Measurements from ENCODE around the gene DENND6A. TPM values are rescaled to one million over a fixed set of nuclear protein-coding genes. Genes with fewer than 3 reads are reported as not detected.
A peak's percentile ranks its signal among the peaks of the same experiment; 100 is the strongest.
"Not testable (repeated sequence)": the region's sequence is repeated elsewhere in the genome, so short reads cannot be mapped to it uniquely, and the experiment has no call there.

Gene DENND6A
- 22.5 TPM for polyA plus RNA-seq (2012; ENCODE audit: insufficient read depth, insufficient read length)

- H3K4me3 ChIP-seq (ENCODE audit: low read length) = peak within 1 kb of the TSS; percentile 89
- peak; percentile 69 for DNase-seq (ENCODE audit: low read depth, low spot score)
Observed at GRCh38 chr3:57692396-57693147, at the start of gene DENND6A. DENND6A (minus strand) TSS chr3:57693077; CDS start chr3:57693018, 59 bp downstream.

DNA sequence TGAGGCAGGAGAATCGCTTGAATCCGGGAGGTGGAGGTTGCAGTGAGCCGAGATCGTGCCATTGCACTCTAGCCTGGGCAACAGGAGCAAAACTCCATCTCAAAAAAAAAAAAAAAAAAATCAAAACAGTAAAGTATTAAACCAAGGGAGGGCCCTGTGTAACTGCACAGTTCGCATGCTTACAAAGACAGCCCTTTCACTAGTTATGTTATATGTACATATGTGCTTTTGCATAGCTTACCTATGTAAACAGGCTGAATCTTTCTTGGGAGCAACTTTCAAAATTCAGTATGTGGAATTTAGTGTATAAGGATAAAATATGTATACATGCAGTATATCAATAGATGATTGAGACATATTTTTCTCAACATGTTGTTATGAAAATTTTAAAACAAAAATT is 47.1 kb upstream of the DENND6A start:
- no peak overlapping the region for H3K4me3 ChIP-seq (ENCODE audit: low read length)
- no peak for DNase-seq (ENCODE audit: low read depth, low spot score)

GRCh38 chr3:57738391-57738790 is 45.5 kb upstream of the DENND6A start:
- H3K4me3 ChIP-seq (ENCODE audit: low read length) = no peak overlapping the region
- DNase-seq (ENCODE audit: low read depth, low spot score) = no peak

DNA sequence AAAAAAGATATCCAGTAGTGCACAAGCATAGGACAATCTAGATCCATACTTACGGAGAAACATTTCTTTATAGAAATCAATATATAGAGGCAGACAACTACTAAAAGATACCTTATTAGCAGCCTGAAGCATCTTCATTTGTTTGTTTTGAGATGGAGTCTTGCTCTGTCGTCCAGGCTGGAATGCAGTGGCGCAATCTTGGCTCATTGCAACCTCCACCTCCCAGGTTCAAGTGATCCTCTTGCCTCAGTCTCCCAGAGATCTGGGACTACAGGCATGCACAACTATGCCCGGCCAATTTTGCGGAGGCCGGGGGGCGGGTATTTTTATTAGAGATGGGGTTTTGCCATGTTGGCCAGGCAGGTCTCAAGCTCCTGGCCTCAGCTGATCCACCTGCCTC is 45.0 kb upstream of the DENND6A start:
- H3K4me3 ChIP-seq (ENCODE audit: low read length) = no peak overlapping the region
- DNase-seq (ENCODE audit: low read depth, low spot score) = no peak

DNA sequence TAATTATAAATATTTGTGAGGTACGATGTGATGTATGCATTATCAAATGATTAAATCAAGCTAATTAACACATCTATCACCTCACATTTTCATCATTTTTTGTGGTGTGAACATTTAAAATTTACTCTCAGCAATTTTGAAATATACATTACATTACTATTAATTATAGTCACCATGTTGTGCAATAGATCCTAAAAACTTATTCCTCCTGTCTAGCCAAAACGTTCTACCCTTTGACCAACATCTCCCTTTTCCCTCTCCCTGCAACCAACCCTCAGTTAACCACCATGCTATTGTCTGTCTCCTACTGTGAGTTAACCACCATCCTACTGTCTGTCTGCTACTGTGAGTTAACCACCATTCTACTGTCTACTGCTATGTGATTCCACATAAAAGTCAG is 42.5 kb upstream of the DENND6A start:
- no peak for DNase-seq (ENCODE audit: low read depth, low spot score)
- no peak overlapping the region for H3K4me3 ChIP-seq (ENCODE audit: low read length)

- DNase-seq (ENCODE audit: low read depth, low spot score) = no peak
- no peak overlapping the region for H3K4me3 ChIP-seq (ENCODE audit: low read length)
Observed at GRCh38 chr3:57733790-57734189, 40.9 kb upstream of the DENND6A start.

GRCh38 chr3:57731311-57731710 is 38.4 kb upstream of the DENND6A start:
- DNase-seq (ENCODE audit: low read depth, low spot score) = no peak
- H3K4me3 ChIP-seq (ENCODE audit: low read length) = no peak overlapping the region

DNA sequence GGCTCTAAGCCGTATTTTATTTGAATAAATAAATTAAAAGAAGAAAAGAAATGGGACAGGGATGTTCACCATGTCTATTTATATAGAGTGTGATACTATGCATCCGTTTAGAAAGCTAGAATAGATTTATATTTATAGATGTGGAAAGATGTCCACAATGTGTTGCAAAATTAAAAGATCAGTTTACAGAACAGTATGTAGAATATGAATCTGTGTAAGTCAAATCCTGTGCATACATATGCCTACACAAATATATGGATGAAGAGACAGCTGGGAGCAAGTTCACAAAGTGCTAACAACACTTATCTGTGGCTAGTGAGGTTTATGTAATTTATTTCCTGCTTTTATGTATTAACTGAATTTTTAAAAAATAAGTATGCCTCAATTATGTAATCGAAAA is 37.8 kb upstream of the DENND6A start:
- H3K4me3 ChIP-seq (ENCODE audit: low read length) = no peak overlapping the region
- DNase-seq (ENCODE audit: low read depth, low spot score) = no peak

- no peak overlapping the region for H3K4me3 ChIP-seq (ENCODE audit: low read length)
- DNase-seq (ENCODE audit: low read depth, low spot score) = no peak
Observed at GRCh38 chr3:57729334-57730045, 36.6 kb upstream of the DENND6A start.

GRCh38 chr3:57727106-57727505 is 34.2 kb upstream of the DENND6A start:
- no peak overlapping the region for H3K4me3 ChIP-seq (ENCODE audit: low read length)
- no peak for DNase-seq (ENCODE audit: low read depth, low spot score)

- no peak for DNase-seq (ENCODE audit: low read depth, low spot score)
Observed at GRCh38 chr3:57726397-57726796, 33.5 kb upstream of the DENND6A start.

DNA sequence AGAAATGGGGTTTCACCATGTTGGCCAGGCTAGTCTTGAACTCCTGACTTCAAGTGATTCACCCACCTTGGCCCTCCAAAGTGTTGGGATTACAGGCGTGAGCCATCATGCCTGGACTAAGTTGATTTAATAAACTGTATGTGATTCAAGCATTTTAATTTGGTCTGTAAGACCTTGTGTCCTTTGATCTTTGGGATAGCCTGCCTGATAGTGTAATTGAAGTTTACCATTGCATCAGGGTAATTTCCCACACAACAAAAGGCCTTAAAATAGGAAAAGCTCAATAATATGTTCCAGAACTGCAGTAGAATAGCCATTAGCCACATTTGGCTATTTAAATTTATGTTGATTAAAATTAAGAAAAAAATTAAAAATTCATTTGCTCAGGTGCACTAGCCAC is 25.2 kb upstream of the DENND6A start:
- DNase-seq (ENCODE audit: low read depth, low spot score) = no peak
- no peak overlapping the region for H3K4me3 ChIP-seq (ENCODE audit: low read length)

More at GRCh38 chr3:57726397-57726796, 33.5 kb upstream of the DENND6A start:
- no peak overlapping the region for H3K4me3 ChIP-seq (ENCODE audit: low read length)

DNA sequence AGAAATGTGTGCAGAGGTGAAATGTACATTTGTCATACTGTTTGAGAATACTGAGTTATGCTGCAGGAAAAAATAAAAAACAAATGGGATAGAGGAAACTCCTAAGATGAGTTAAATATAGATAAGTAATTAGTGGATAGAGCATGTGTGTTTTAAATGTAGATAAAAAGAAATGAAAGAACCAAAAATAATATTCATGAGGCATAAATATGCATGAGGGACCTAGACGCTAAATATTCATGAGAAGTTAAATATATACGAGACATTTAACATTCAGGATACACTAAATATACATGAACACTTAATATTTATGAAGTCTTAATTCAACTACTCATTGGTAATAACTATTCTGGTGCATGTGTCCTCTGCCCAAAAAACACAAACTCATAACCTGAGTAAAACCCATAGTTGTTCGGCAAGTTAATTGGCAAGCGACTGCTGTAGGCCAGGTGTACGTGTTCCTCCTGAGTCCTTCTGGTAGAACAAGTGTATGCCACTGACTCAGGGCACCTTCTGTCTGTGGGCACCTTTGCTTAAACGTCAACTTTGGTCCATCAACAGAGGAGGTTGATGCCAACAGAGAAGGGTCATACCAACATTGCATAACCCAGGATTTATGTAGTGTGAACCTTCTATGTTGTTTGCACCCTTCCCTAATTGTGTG is 24.5 kb upstream of the DENND6A start:
- no peak for DNase-seq (ENCODE audit: low read depth, low spot score)
- H3K4me3 ChIP-seq (ENCODE audit: low read length) = no peak overlapping the region

DNA sequence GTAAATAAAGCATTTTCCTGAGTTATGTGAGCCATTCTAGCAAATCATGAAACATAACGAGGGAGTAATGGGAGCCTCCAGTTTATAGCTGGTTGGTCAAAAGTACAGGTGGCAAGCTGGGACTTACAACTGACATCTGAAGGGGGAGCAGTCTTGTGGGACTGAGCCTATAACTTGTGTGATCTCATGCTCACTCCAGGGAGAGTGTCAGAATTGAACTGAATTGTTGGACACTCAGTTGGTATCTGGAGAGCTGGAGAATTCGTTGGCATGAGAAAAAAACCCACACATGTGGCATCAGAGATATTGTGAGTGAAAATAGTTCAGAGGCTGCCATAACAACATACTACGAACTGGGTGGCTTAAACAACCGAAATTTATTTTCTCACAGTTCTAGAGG is 22.8 kb upstream of the DENND6A start:
- no peak overlapping the region for H3K4me3 ChIP-seq (ENCODE audit: low read length)

DNA sequence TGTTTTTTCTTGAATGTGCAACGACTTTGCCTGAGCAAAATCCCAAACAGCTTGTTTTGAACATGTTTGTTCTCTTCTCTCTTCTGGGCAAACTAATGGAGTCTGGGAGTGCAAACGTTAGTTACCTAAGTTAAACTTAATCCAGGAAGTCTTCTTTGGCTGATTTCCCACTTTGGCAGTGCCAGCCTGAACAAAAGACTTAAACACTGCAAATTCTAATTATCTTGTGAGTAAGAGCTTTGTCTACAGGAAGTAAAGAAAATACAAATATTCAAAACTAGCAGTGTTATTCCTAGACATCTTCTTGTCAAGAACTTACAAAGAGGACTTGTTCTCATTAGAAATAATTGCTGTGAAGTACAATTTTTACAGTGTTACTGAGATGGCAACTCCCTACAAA is 16.7 kb upstream of the DENND6A start:
- DNase-seq (ENCODE audit: low read depth, low spot score) = no peak

More for the DNA sequence above, 22.8 kb upstream of the DENND6A start:
- DNase-seq (ENCODE audit: low read depth, low spot score) = no peak

GRCh38 chr3:57709031-57709430 is 16.2 kb upstream of the DENND6A start:
- DNase-seq (ENCODE audit: low read depth, low spot score) = no peak
- no peak overlapping the region for H3K4me3 ChIP-seq (ENCODE audit: low read length)

More for the DNA sequence above, 16.7 kb upstream of the DENND6A start:
- H3K4me3 ChIP-seq (ENCODE audit: low read length) = no peak overlapping the region

DNA sequence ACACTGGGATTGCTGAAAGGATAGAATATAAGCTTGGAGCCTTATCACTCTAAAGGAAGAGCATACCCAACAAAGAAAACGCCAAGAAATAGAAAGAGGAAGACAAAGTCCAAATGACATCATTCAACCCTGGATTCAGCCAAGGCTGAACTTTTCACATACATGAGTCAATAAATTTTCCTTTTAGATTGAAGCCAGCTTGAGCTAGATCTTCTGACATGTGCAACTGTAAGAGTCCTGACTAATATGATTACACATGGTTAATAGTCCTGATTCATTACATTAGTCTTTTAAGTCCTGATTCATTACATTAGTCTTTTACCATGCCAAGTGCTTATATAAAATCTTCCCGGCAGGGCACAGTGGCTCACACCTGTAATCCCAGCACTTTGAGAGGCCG is 13.6 kb upstream of the DENND6A start:
- no peak for DNase-seq (ENCODE audit: low read depth, low spot score)
- no peak overlapping the region for H3K4me3 ChIP-seq (ENCODE audit: low read length)

DNA sequence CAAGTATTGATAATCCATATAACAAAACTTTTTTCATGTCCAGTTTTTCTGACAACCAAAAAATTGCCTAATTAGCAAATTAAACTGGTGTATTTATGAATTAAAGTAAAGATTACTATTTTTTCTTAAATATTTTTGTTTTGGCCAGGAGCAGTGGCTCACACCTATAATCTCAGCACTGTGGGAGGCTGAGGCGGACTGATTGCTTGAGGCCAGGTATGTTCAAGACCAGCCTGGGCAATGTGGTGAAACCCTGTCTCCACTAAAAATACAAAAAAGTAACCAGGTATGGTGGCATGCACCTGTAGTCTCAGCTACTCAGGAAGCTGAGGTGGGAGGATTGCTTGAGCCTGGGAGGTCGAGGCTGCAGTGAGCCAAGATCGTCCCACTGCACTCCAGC is 12.5 kb upstream of the DENND6A start:
- not testable (repeated sequence) for DNase-seq (ENCODE audit: low read depth, low spot score); H3K4me3 ChIP-seq (ENCODE audit: low read length)

DNA sequence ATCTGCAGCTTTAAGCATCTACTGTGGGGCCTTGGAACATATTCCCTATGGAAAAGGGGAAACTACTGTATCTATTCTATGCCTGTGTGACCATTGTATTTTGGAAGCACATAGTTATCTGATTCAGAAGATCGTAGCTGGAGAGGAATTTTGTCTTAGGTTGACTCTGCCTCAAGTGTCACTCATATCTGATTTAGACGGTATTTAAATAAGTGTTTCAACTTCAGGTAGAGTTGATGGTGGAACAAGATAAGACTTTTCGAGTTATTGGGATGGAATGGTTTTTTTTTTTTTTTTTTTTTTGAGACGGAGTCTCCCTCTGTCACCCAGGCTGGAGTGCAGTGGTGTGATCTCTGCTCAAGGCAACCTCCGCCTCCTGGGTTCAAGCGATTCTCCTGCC is 8.9 kb upstream of the DENND6A start:
- H3K4me3 ChIP-seq (ENCODE audit: low read length) = no peak overlapping the region
- no peak for DNase-seq (ENCODE audit: low read depth, low spot score)

DNA sequence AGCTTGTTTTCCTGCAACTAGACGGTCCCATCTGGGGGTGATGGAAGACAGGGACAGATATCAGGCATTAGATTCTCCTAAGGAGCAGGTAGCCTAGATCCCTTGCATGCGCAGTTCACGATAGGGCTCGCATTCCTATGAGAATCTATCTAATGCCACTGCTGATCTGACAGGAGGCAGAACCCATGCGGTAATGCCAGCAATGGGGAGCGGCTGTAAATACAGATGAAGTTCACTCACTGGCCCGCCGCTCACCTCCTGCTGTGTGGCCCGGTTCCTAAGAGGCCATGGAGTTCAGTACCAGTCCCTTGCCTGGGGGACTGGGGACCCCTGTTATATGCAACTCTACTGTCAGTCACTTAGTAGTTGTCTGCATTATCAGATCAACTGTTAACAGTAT is 7.9 kb upstream of the DENND6A start:
- no peak overlapping the region for H3K4me3 ChIP-seq (ENCODE audit: low read length)
- no peak for DNase-seq (ENCODE audit: low read depth, low spot score)

Data from Jurkat, Clone E6-1 (cell line).